Dedifferentiated amniotic fluid mesenchymal stem cell (primary cell): ENCODE results near the gene ELL3.
A peak's percentile ranks its signal among the peaks of the same experiment; 100 is the strongest.
"Not testable (repeated sequence)": the region's sequence is repeated elsewhere in the genome, so short reads cannot be mapped to it uniquely, and the experiment has no call there.

Experiments
- DNase-seq: peaks from one replicate; pipeline ENCODE4 v3.0.0-alpha.2; 2016; ENCODE audit errors: extremely low spot score

The ELL3 gene

DNA sequence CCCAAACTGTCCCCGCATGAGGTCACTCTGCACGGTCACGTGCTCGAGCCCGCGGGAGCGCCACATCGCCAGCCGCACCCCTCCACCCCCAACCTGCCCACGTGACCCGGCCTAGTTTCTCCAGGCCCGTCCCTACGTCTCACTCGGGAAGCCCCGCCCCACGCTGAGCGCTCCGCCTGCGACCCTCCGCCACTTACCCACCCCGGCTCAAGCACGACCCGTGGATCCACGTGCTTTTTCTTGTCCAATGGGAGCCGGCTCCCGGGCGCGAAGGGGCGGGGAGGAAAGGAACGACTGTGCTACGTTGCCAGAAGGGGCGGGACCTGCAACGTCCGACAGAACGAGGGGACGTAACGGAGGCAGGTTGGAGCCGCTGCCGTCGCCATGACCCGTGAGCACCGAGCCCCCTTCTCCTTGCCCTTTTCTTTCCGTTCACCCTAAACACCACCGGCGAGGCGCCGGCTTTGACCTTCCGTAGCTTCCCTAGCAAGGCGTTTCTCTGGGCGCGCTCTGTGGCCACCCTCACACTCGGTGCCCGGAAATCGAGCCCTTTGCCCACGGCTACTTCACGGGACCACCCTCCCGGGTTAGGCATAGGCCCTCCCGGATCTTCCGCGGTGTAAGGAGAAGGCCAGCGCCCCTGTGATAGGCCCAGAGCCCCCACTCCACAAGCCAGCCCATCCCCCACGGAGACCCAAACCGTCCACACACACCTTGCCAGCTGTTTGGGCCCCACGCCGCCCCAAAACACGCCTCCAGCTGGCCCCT, 15.4 kb upstream of the ELL3 start, which contains the start of gene SERF2:
Gene SERF2, plus strand, starts transcription at position 328 of the 768 bp plus-strand sequence. Its CDS starts 57 bp downstream, at position 385.
- peak; percentile 99 for DNase-seq

DNA sequence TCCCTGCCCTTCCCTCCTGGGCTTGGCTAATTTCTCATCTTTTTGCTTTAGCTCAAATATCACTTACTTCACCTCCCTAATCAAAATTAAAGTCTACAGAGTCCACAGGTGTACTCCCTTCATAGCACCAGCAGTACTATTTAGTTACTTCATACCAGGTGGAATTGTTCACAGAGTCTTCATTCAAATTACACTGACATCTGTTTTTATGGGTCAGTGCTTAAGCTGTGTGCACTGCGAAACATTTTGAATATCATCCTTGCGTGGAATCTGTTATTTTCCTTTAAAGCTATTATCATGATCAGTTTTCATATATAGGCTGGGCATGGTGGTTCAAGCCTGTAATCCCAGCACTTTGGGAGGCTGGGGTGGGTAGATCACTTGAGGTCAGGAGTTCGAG, 12.6 kb upstream of the ELL3 start:
- no peak for DNase-seq

DNA sequence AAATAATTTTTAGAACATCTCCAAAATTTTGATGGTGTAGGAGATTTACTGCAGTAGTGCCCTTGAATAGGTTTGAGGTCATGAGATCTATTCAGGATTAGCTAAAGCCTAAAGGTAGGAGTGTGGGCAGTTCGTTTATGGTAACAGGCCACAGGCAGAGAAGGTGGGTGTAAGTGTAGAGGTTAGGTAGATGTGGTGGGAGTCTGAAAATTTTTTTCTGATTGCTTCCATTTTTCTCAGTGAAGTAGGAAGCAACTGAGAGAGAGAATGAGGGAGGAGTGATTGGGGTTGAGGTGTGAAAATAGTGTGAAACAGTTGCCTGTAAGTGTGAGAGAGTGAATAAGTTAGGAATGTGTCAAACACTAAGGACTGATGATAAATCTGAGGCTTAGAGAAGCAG, 2.2 kb upstream of the ELL3 start:
- DNase-seq, result no peak

DNA sequence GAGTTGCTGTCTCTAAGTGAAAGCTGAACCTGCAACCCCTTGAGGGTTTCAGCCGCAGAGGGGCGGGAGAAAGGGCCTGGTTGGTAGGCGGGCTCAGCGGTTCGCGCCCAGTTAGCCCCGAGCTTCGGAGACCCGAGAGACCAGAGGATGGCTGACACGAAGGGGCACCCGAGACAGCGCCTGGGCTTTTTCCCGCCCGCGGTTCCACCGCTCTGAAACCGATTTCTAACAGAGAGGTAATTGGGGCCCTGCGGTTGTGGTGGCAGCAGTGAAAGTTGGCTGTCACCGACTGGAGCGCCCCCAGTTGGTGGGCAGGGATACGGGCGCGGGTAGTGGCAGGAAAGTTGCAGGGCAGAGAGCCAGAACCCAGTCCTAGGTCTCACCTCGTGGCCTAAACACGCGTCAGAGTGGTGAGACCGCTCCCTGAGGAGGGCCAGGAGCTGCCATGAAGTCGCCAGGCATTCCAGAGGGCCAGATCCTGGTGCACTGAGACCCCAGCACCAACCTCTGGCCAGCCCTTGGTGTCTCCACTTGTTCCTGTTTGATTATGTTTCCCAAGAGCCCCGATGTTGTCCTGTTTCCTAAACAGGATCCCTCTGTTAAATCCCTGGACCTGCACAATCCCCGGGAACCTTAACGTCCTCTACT, 625 bp upstream of the ELL3 start:
- DNase-seq, result peak; percentile 62

DNA sequence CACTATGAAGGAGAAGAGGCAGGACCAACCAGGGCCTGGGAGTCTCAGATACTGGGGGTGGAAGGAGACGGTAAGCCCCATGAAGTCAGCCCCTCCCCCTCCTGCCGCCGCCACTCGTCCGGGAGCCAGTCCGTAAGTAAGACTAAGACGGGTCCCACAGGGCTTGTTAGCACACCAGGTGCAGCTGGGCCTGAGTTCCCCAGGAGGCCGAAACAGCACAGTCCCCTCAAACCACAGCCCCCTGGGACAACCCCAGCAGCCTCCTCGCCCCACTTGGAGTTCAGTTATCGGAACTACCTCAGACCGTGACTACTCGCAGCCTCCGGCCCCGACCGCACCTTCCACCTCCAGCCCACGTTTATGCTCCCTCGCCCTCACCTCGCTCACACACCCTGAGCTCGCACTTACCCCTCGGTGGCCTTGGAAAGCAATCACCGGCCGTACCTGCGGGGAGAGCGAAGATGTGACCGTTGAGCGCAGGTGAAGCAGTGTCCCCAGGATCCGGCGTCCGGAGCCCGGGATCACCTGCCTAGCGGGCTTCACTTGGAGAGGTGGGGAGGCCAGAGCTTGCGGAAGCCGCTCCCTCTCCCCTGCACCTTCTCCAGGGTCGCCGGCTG, 557 bp downstream of the ELL3 start:
- no peak for DNase-seq

DNA sequence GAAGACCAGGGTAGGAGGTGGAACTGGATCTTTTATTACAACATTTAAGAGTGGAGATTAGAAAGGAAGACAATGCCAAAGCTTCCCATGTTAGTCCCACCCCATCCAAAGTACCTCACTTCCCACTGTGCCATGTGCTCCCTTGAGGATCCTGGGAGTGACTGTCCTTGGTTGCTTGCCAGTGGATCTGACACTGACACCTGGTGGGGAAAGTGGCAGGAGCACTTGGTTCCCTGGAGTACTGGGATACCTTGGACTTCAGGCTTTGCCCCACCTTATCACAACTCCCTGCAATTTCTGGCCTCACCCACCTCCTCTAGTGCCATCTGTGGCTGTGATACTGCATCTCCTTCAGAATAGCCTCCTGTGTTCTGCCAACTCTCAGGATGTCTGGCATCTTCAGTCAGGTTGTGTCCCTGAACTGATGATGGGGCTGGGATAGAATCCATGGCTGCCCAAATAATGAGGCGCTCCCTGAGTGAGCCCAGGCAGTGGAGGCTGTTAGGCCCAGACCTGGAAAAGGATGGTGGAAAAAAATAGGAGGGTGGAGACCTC, 1.3 kb downstream of the ELL3 start:
- no peak for DNase-seq

DNA sequence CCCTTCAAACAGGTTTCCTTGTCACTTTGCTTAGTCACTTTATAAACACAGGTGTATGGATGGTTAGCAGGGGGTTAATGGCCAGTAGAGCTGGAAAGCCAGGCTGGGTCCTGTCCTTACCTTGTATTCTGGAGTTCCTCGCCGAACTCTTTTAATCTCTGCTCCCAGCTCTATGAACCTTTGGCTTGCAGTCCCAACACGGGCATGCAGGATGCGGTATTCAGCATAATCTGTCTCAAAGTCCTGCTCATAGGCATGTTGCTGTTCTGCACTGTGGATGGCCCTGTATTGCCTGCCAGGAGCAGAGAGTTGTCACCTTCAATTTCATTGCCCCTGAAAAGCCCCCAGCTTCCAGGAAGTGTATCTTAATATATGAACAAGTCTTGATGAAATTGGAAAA, 2.7 kb downstream of the ELL3 start:
- DNase-seq, result no peak

DNA sequence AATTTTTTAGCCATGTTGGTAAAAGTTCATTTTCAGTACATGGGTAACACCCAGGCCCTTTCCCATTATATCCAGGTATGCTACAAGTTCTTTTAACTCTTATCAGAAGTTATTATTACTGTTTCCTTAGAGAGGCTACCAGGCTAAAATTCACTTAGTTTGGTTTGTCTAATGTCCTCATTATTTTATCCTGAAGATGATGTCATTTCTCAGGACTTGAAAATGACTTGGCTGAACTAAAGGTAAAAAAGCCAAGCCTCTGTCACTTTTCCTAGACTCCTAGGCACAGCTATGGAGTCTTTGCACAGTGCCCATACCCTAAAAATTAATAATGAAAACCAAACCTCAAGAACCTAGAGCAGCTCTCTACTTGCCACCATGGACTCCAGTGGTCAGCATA, 4.1 kb downstream of the ELL3 start:
- no peak for DNase-seq

DNA sequence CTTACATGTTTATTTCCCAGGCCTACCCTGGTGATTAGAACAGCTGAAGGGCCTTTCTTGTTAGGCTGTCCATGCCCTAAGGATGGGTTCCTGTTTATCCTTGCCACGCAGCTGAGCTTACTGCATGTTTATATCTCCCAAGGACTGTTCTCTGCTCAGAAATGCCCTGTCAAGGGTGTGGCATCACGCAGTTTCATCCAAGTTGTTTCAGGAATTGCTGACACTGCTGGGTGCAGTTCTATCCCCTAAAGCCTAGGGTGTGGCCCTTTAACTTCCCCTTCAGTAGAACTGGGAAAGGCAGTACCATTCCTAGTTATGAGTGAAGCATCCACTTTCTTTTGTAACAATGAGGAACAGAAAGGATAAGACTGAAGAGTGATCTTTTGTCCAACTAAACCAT, 5.0 kb downstream of the ELL3 start:
- no peak for DNase-seq

DNA sequence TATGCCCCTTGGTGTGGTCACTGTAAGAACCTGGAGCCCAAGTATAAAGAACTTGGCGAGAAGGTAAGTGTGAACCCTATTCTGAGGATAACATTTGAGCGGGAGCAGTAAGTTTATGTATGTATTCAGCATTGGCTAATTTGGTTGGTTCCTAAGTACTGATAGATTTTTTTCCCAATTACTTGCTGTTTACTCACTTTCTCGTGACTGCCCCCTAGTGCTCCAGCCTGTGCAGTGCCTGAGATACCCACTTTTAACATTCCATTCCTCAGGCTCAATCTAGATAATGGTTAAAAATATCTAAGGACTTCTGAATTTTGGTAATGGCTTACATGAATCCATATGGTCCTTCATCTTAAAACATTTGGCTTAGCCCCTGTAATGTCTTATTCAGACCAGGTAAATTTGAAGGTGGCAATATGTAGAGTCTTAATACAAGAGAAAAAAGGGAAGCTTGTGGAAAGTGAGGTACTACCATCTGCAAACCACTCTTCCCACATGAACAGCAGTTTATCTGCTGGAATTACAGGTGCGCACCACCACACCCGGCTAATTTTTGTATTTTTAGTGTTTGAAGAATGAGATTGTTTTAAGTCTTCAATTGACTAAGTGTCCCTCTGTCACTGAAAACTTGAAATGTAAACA, 7.1 kb downstream of the ELL3 start:
- peak; percentile 70 for DNase-seq

DNA sequence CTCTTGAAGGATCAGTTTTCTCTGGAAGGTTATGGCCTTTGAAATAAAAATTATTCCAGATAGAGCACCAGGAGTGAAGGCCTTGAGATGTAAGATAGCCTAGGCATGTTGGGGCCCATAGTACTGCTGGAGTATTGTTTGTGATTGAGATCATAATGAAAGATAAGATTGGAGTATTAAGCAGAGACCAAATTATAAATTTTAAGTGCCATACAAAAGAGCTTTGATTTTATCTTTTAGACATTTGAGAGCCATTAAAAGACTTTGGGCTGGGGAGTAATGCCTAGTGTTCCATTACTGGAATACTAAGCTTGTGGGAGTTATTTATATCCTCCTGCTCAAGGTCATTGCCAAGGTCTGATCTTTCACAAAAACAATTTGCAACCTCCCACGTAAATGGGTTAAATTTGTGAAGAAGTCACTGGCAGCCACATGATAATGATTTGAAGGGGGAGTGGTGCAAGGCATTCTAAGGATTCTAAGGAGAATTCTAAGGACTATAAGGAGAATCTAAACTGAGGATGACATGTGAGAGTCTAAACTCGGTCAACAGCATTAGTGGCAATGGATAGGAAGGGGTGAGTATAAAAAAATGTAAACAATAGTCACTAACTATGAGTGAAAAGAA, 12.8 kb downstream of the ELL3 start:
- no peak for DNase-seq

DNA sequence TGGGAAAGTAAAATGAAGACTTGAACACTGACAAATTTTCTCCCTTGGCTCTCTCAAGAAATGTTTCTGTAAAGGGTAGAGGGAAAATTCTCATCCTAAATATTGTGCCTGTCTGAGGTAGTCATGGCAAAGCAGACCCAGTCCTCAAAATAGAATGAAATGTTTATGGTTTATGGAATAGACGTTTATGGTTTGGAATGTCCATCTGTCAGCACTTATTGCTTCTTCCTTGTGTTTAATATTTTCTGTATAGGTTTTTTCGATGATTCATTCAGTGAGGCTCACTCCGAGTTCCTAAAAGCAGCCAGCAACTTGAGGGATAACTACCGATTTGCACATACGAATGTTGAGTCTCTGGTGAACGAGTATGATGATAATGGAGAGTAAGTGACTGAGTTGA, 13.9 kb downstream of the ELL3 start:
- no peak for DNase-seq

DNA sequence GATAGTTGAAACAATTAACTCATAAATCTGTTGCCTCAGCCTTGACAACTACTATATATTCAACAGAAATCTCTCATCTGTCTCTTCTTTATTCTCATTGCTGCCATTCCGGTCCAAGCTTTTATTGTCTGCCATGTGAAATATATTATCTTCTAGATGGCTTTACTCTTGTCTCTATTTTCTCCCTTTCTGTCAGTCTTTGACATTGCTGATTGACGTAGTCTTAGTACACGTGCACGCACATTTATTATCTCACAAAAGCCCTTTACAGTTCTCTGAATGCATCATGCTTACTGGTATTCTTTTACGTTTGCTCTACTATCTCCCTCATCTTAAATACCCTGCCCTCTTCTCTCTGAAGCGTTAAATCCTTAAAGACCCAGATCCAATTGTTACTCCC, 24.9 kb downstream of the ELL3 start:
- no peak for DNase-seq

DNA sequence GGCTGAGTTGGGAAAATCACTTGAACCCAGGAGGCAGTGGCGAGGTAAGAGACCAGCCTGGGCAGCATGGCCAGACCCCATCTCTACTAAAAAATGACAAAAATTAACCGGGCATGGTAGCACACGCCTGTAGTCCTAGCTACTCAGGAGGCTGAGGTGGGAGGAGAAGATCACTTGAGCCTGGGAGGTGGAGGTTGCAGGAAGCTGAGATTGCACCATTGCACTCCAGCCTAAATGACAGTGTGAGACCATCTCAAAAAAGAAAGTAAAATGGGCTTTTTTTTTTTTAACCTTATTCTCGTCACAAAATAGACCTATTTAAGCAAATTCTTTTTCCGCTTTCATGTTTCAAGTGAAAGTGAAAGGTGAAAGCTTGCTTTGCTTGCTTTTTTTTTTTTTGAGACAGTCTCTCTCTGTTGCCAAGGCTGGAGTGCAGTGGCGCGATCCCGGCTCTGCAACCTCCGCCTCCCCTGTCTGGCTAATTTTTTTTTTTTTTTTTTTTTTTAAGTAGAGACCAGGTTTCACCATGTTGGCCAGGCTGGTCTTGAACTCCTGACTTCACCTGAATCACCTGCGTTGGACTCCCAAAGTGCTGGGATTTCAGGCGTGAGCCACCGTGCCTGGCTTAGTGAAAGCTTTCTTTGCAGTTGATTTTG, 26.9 kb downstream of the ELL3 start:
- DNase-seq, result no peak

DNA sequence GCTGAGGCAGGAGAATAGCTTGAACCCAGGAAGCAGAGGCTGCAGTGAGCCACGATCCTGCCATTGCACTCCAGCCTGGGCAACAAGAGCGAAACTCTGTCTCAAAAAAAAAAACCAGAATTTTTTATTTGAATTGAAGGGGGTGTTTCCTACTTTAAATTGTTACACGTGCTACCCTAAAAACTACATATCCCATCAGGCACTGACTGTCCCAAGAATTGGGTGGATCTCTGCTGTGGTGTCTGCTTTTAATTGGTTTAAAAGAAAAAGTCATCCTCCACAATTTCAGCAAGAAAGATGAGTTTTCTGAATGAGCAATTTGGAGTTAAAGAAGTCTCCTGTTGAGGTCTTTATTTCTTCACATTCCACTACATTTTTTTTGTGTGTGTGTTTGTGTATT, 28.4 kb downstream of the ELL3 start:
- no peak for DNase-seq

DNA sequence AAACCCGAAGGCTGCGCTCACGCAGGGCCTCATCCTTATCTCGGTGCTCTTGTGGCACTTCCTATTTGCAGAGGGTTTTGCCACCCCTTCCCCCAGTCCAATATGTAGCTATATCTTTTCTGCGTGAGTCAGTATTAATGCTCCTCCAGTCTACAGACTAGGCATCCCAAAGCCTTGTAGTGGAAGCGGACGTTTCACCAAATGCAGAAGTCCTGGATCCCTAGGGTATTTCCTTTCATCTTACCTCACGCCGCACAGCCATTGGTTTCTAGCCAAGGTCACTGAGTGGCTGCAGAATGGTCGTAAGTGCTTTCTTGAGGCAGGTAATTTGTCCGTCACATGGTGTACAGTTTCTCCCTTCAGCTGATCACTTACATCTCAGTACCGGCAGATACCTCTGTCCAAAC, 29.9 kb downstream of the ELL3 start:
- not testable (repeated sequence) for DNase-seq

DNA sequence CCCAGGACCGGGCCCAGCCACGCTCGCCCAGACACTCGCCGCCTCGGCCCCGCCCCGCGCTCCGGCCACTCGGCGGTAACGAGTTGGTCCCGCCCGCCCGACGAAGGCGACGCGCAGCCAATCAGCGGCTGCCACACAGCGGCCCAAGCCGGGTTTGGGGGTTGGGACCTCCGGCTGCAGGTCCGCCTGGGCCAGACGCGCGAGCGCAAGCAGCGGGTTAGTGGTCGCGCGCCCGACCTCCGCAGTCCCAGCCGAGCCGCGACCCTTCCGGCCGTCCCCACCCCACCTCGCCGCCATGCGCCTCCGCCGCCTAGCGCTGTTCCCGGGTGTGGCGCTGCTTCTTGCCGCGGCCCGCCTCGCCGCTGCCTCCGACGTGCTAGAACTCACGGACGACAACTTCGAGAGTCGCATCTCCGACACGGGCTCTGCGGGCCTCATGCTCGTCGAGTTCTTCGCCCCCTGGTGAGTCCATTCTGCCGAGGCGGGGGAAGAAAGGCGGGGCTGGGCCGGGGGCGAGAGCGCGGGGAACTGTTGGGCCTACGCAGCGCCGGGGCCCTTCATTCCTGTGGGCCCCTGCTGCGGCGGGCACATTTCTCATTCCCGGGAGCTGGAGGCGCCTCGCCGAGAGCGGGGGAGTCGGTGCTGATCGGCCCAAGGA, 30.4 kb downstream of the ELL3 start, which contains the start of gene PDIA3:
Gene PDIA3, plus strand, starts transcription at position 194 of the 658 bp plus-strand sequence. Its CDS starts 102 bp downstream, at position 296.
- peak; percentile 80 for DNase-seq

DNA sequence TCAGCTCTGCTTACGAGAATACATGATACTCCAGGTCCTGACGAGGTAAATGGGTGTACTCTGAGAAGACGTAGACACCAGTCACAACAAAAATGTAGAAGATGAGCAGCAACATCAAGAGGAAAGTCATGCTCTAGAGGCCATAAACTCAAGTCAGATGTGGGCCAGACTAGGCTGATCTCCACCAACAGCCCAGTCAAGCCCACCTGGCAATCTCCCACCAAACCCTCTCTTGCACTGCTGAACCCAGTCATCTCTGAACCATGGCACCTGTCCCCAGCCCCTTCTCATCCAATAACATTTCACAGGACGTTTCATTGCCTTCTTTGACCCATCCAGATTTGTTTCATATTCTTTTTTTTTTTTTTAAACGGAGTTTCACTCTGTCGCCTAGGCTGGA, 41.4 kb downstream of the ELL3 start:
- no peak for DNase-seq

DNA sequence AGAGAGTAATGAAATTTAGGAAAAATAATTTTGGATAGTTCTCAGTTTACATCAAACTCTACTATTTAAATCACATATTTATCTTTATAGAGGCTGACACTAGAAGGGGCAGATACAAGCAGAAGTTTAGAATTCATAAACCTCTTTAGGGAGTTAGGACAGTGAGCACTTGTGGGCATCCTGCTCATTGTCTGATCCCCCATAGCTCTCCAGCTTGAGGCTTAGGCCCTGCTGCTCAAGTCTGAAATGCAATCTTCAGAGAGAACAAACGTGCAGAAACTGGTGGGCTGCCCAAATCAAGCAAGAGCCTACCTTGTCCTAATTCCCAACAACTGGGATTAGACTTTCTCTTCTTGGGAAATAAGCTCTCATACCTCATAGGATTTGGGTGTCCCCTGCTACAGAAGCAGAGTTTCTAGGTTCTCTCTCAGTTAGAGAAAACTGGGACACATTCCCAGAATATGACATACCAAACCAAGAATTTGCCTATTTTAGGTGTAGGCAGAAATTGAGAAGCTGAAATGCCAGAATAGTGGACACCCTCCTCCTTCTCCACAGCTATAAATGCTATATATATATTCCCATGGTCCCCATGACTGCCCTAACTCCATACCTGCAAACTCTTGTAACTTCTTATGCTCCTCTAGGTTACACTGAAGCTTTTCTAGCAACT, 48.6 kb downstream of the ELL3 start:
- peak; percentile 52 for DNase-seq

DNA sequence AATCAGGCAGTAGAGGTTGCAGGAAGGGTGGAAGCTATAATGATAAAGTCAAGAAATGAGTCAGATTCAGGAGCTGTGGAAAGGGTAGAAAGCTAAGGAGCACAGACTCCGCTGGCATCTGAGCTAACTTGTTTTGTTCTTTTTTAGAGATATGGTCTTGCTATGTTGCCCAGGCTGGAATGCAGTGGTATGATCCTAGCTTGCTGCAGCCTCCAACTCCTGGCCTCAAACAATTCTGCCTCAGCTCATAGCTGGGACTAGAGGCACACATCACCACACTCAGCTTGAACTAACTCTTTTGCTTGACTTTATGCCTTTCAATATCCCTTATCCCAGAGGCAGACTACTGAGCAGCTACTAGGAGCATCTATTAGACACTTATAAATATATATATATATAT, 50.5 kb downstream of the ELL3 start:
- DNase-seq, result not testable (repeated sequence)
